ENCODE measurements around the gene ADAMTSL5.

- TF ChIP-seq, protein P1, sequence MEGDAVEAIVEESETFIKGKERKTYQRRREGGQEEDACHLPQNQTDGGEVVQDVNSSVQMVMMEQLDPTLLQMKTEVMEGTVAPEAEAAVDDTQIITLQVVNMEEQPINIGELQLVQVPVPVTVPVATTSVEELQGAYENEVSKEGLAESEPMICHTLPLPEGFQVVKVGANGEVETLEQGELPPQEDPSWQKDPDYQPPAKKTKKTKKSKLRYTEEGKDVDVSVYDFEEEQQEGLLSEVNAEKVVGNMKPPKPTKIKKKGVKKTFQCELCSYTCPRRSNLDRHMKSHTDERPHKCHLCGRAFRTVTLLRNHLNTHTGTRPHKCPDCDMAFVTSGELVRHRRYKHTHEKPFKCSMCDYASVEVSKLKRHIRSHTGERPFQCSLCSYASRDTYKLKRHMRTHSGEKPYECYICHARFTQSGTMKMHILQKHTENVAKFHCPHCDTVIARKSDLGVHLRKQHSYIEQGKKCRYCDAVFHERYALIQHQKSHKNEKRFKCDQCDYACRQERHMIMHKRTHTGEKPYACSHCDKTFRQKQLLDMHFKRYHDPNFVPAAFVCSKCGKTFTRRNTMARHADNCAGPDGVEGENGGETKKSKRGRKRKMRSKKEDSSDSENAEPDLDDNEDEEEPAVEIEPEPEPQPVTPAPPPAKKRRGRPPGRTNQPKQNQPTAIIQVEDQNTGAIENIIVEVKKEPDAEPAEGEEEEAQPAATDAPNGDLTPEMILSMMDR (conservative IDR thresholded peaks at IDR 0.05 in 1 of 2, IDR thresholded peaks at IDR 0.05 in 1 of 2; ENCODE audit: extremely low read depth in 1 of 2, insufficient read depth in 1 of 2, low read depth in 1 of 2, low read length in 2 of 2): no peak
- TF ChIP-seq EZH2 (IDR thresholded peaks at IDR 0.05; ENCODE audit: borderline replicate concordance, low read length): no peak
Observed at GRCh38 chr19:1538978-1539377, 26.2 kb upstream of the ADAMTSL5 start.

All from mammary epithelial cell (primary cell).